Measurements from ENCODE around the gene SAP30BP. TPM values are rescaled to one million over a fixed set of nuclear protein-coding genes. Genes with fewer than 3 reads are reported as not detected.

Gene SAP30BP
- total and polyA plus RNA-seq, 2 experiments from 2014 or later, result 44.9 to 97.9 TPM

- no peaks in the 10 kb centered on the region for H3K27me3 ChIP-seq (ENCODE audit: insufficient read depth)
- no peaks in the 10 kb centered on the region for H3K4me1 ChIP-seq (ENCODE audit: insufficient read depth)
- H3K79me2 ChIP-seq (replicated peaks; ENCODE audit: insufficient read depth), result peaks cover 70% of the 10 kb centered on the region
- H3K36me3 ChIP-seq (ENCODE audit: insufficient read depth), result peaks cover 4% of the 10 kb centered on the region; the same call in 1 of the 2 replicates
- TF ChIP-seq CREB1 (CRISPR knock-in tag; IDR thresholded peaks at IDR 0.05; ENCODE audit: low read depth) (no peak), ZNF114 (CRISPR knock-in tag; IDR thresholded peaks at IDR 0.05) (no peak), EZH2 (IDR thresholded peaks at IDR 0.05; ENCODE audit: low read depth, unreplicated experiment) (no peak), NANOG (IDR thresholded peaks at IDR 0.05; ENCODE audit: borderline replicate concordance) (no peak), REST (IDR thresholded peaks at IDR 0.05; ENCODE audit: unreplicated experiment) (no peak), STAT1 (IDR thresholded peaks at IDR 0.05; ENCODE audit: unreplicated experiment) (no peak), JUNB (IDR thresholded peaks at IDR 0.05; ENCODE audit: unreplicated experiment) (no peak)
- H3F3A ChIP-seq (replicated peaks; ENCODE audit: low read depth), result 0 out of 2 replicates have a peak, but pooled peaks cover 2% of the 10 kb centered on the region
- H3K4me2 ChIP-seq, result no peak overlapping the region
- H4K20me1 ChIP-seq (replicated peaks; ENCODE audit: insufficient read depth), result peaks cover 6% of the 10 kb centered on the region
- peaks cover 24% of the 10 kb centered on the region for H3K36me3 Mint-ChIP-seq (ENCODE audit: low read depth)
- H3K4me3 ChIP-seq, result no peak overlapping the region
- H3K9me3 Mint-ChIP-seq, result no peaks in the 10 kb centered on the region
- no peaks in the 10 kb centered on the region for H3K4me1 Mint-ChIP-seq
- no peaks in the 10 kb centered on the region for H3K27me3 Mint-ChIP-seq (ENCODE audit: insufficient read depth, low read depth, poor library complexity)
- no peaks in the 10 kb centered on the region for H3K9me2 ChIP-seq (ENCODE audit: insufficient read depth)
- ATAC-seq (no peak), DNase-seq (ENCODE audit: low spot score) (no peak)
- no peak overlapping the region for H2AFZ ChIP-seq
- H3K4me3 Mint-ChIP-seq, result no peak overlapping the region
- H3K27ac ChIP-seq (ENCODE audit: low read depth), result no peak overlapping the region
- H3K27ac Mint-ChIP-seq, result no peak overlapping the region
These were observed 14.2 kb downstream of the SAP30BP start for GRCh38 chr17:75681289-75681688.

GRCh38 chr17:75683583-75683982, 16.4 kb downstream of the SAP30BP start:
- no peaks in the 10 kb centered on the region for H3K9me2 ChIP-seq (ENCODE audit: insufficient read depth)
- Mint-ChIP-seq H3K27ac (no peak overlapping the region), H3K9me3 (no peaks in the 10 kb centered on the region), H3K4me1 (no peaks in the 10 kb centered on the region), H3K27me3 (ENCODE audit: insufficient read depth, low read depth, poor library complexity) (no peaks in the 10 kb centered on the region), H3K36me3 (ENCODE audit: low read depth) (peaks cover 16% of the 10 kb centered on the region), H3K4me3 (no peak overlapping the region)
- H3K4me2 ChIP-seq, result no peak overlapping the region
- DNase-seq (ENCODE audit: low spot score) (no peak), ATAC-seq (no peak)
- peaks cover 3% of the 10 kb centered on the region; the same call in 1 of the 2 replicates for H4K20me1 ChIP-seq (replicated peaks; ENCODE audit: insufficient read depth)
- H3K36me3 ChIP-seq (ENCODE audit: insufficient read depth), result no peaks in the 10 kb centered on the region
- no peak overlapping the region for H3K4me3 ChIP-seq
- H3K27ac ChIP-seq (ENCODE audit: low read depth), result no peak overlapping the region
- 0 out of 2 replicates have a peak, but pooled peaks cover 2% of the 10 kb centered on the region for H3F3A ChIP-seq (replicated peaks; ENCODE audit: low read depth)
- no peak overlapping the region for H2AFZ ChIP-seq
- H3K4me1 ChIP-seq (ENCODE audit: insufficient read depth), result no peaks in the 10 kb centered on the region
- H3K79me2 ChIP-seq (replicated peaks; ENCODE audit: insufficient read depth), result peaks cover 86% of the 10 kb centered on the region
- no peaks in the 10 kb centered on the region for H3K27me3 ChIP-seq (ENCODE audit: insufficient read depth)
- TF ChIP-seq CTCF (conservative IDR thresholded peaks at IDR 0.05; ENCODE audit: low read depth in 2 of 2), result no peak
- TF ChIP-seq ZNF114 (CRISPR knock-in tag; IDR thresholded peaks at IDR 0.05), result no peak
- TF ChIP-seq EZH2 (IDR thresholded peaks at IDR 0.05; ENCODE audit: low read depth, unreplicated experiment), result no peak
- no peak for TF ChIP-seq EZH2phosphoT487 (IDR thresholded peaks at IDR 0.05; ENCODE audit: unreplicated experiment)
- TF ChIP-seq ZNF331 (CRISPR knock-in tag; IDR thresholded peaks at IDR 0.05; ENCODE audit: low read depth), result no peak
- no peak for TF ChIP-seq REST (IDR thresholded peaks at IDR 0.05; ENCODE audit: unreplicated experiment)
- no peak for TF ChIP-seq ETS1 (IDR thresholded peaks at IDR 0.05)
- TF ChIP-seq POLR2AphosphoS5 (IDR thresholded peaks at IDR 0.05; ENCODE audit: low read depth), result no peak
- no peak for TF ChIP-seq CREB1 (CRISPR knock-in tag; IDR thresholded peaks at IDR 0.05; ENCODE audit: low read depth)
- no peak for TF ChIP-seq NANOG (IDR thresholded peaks at IDR 0.05; ENCODE audit: borderline replicate concordance)
- TF ChIP-seq JUNB (IDR thresholded peaks at IDR 0.05; ENCODE audit: unreplicated experiment), result no peak

Data from GM23338 (cell line).